Pons (tissue), 1 donor: ENCODE results near the gene HIRIP3.
"Not testable (repeated sequence)": the region's sequence is repeated elsewhere in the genome, so short reads cannot be mapped to it uniquely, and the experiment has no call there.

Experiments used
- DNase-seq: peaks from one replicate; pipeline ENCODE4 v3.0.0-alpha.2; 2016; ENCODE audit warnings: low spot score

The HIRIP3 gene

DNA sequence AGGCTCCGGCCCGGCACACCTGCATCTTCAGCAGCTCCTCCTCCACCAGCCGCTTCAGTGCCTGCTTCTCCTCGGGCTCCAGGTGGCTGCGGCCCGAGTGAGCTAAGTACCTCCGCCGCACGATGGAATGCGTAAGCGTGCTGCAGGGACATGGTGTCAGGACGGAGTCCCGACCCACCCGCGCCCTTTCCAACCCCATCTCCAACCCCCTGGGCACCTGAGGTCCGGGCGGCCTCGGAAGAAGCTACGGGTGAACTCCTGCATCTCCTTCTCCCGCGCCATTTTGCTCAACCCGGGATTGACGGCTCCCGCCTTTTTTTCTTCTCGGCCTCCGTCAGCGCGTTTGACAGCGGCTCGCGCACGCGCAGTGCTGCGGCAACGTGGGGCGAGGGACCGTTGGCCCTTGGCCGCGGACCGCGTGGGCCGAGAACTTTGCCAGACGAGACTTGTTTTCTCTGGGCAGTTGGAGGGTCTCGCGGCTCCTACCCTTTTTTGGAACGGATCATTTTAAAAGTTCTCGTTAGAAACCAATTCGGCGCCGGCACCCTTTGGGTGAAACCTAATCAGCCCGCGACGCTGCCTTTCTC lies at the start of gene HIRIP3:
HIRIP3 (minus strand) TSS at position 294 of the 587 bp plus-strand sequence; CDS start at position 282, 12 bp downstream.
- DNase-seq = peak; percentile 80

DNA sequence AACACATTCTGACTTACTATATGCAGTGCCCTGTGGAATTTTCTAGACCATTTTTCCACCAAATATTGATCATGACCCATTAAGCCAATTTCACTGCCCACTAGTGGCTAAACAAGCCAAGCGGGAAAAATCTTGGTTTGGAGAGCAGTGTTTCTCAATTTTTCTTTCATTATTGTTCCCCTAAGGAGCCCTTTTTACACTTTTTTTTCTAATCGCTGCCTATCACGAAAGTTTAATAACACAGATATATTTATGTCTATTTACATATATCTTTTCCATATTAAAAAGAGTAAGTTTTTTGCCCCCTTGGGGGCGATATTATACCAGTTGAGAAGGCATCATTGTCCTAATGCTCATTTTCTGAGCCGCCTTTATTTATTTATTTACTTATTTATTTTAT lies 46.4 kb upstream of the HIRIP3 start:
- DNase-seq = no peak

DNA sequence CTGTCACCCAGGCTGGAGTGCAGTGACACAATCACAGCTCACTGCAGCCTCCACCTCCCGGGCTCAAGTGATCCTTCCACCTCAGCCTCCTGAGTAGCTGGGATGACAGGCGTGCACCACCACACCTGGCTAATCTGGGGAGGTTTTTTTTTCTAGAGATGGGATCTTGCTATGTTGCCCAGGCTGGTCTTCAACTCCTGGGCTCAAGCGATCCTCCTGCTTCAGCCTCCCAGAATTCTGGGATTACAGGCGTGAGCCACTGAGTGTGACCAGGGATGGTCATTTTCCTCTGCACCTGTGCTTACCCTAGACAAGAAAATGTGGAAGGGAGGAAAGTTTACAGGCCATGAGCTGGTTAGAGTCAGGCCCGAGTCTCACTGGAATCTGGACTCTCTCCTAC lies 45.3 kb upstream of the HIRIP3 start:
- not testable (repeated sequence) for DNase-seq

DNA sequence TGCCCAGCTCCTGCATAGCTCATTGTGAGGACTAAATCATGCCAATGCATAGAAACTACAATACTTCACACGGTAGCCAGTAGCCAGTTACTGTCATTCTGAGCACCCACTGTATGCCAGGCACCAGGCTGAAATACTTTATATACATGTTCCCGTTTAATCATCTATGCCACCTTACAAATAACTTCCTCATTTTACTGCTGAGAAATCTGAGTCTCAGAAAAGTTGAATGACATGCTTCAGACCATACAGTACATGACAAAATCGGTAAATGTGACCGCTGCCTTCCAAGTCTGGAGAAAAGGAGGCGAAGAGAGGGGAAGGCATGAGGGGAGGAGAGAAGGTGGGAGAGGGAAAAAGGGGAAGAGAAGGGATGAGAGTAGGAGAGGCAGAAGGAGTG lies 44.8 kb upstream of the HIRIP3 start:
- no peak for DNase-seq

- no peak for DNase-seq
Observed at GRCh38 chr16:30033270-30033669, 37.9 kb upstream of the HIRIP3 start.

DNA sequence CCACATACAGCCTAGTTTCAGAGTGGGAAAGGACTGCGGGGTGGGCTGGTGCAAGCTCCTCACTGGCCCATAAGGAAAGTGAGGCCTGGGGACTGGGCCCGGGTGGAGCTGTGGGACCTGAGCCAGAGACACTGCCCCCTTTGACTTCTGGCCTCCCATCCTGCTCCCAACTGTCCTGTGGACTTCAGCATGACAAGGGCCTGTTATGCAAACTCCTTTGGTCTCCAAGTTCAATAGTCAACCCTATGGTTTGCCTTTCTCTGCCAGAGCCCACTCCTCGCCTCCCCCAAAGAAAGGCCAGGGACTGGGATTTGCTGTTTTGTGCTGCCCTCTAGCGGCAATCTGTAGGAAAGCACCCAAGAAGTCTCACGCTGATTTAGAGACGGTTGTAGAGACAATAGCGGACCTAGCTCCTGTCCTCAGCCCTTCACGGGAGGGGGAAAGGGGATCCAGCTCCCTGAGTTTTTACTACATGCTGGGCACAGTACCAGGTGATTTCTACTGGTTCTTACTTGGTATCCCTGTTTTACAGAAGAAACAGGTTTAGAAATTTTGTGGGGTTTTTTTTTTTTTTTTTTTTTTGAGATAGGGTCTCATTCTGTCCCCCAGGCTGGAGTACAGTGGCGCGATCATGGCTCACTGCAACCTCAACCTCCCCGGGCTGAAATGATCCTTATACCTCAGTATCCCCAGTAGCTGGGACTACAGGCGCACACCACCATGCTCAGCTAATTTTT lies 36.8 kb upstream of the HIRIP3 start:
- DNase-seq = peak; percentile 56

DNA sequence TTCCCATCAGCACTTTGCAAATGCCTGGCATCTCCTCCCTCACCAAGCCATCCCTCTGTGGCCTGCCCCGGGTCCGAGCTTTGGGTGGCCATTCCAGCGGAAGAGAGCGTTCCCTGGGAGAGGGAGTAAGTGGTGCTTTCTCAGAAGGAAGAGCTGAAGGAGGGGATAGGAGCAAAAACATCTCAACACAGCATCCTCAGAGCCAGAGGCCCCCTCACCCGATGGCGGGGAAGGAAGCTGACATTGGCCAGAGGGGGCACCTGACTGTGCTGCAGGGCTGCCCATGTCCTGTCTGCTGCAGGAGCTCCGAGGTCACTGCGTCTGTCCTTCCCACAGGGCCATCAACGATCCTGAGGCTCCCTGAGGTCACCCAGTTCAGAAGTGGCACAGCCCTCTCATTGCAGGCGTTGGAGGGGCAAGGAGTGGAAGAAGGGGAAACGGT lies 36.1 kb upstream of the HIRIP3 start:
- DNase-seq = no peak

GRCh38 chr16:30030841-30031413 lies 35.5 kb upstream of the HIRIP3 start, which contains the start of gene TLCD3B:
TSS of gene TLCD3B (minus strand) at chr16:30031271. CDS start at chr16:30030527, 744 bp downstream.
- no peak for DNase-seq

DNA sequence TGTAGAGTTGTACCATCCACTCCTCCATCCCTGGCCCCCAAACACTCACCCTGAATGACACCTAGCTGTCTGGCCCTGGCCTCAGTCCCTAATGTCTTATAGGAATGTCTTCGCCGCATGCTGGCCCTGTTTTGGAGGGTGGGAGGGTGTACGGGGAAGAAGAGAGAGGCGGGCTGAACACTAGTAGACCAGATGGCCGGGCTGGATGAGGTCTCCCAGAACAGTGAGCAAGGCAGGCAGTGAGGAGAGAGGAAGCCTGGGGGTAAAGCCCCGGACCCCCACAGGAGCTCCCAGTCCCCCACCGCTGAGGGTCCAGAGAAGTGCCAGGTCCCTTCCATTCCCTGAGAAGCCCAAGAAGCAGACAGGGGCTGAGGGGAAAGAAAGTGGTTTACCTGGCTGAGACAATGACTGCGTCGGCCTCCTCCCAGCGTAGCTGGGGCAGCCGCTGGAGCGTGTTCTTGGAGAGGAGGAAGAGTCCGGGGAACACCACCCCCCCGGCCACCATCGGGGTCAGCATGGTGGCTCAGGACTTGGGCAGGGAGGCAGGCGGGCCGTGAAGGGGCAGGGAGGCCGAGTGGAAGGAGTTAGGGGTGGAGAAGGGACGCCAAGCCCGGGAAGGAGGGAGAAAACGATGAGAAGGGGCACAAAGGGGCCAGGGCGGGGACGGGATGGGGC lies 34.7 kb upstream of the HIRIP3 start:
- no peak for DNase-seq

DNA sequence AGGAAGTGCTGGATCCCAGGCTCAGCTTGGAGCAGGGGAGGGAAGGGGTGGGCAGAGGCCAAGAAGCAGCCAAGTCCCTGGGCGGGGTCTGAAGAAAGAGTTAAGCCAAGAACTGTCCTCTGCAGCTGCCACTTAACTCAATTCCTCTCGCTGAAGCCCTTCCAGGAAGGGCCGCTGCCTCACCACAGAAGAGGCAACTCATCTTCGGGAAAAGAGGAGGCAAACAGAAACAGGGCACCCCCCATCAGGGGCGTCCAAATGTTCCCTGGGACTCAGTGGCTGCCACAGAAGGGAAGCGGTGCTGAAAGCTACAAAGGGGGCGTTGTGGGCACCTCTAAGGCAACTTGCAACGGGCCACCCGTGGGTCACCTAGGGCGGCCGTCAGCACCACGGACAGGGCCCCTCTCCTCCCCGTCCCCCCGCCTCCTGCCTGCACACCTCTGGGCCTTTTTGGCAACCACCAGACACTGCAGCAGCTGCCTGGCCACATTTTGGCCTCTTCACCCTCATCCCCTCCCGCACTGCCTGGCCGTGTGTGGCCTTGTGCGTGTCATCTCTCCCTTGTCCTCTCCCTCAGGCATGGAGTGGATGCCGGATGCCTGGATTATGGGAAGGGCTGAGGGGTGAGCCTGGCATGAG lies 33.1 kb upstream of the HIRIP3 start:
- no peak for DNase-seq

GRCh38 chr16:30027588-30028437 lies 32.4 kb upstream of the HIRIP3 start:
- DNase-seq = no peak

- DNase-seq = no peak
Observed at GRCh38 chr16:30026449-30026848, 31.0 kb upstream of the HIRIP3 start.

GRCh38 chr16:30025574-30025973 lies 30.2 kb upstream of the HIRIP3 start:
- DNase-seq = no peak

GRCh38 chr16:30025156-30025555 lies 29.7 kb upstream of the HIRIP3 start:
- no peak for DNase-seq

GRCh38 chr16:30024451-30024850 lies 29.0 kb upstream of the HIRIP3 start:
- no peak for DNase-seq

- no peak for DNase-seq
Observed at GRCh38 chr16:30023586-30023985, 28.2 kb upstream of the HIRIP3 start.

DNA sequence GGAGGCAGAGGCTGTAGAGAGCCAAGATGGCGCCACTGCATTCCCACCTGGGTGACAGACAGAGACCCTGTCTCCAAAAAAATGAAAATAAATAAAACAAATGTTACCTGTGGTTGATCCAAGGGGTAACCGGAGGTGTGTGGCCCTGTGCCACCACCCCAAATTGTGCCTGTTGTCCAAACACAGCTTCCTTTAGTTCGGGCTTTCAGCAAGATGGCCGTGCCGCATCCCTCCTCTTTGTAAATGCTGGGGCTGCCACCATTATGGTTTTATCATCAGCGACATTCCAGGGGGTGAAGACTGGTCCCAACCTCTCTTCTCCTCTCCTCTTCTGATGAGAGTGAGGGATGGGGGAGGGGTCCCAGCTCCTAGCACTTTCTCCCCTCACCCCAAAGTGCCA lies 27.5 kb upstream of the HIRIP3 start, which contains the start of gene C16orf92:
C16orf92 (plus strand) TSS at position 312 of the 400 bp plus-strand sequence. CDS start 143 bp downstream, outside the sequence.
- DNase-seq = no peak

DNA sequence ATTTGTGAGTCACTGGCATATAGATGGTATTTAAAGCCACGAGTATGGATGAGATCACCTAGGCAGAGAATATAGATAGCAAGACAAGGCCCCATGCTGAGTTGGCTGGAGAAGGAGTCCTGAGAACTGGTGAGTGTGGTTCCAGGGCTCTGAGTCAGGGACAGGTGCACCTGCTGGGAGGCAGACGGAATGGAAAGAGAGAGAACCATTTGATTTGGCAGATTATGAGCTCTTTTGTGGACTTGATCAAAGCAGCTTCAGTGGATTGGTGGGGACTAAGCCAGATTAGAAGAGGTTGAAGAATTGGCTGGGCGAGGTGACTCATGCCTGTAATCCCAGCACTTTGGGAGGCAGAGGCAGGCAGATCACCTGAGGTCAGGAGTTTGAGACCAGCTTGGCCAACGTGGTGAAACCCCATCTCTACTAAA lies 23.3 kb upstream of the HIRIP3 start:
- no peak for DNase-seq

- DNase-seq = not testable (repeated sequence)
Observed at GRCh38 chr16:30017937-30018336, 22.5 kb upstream of the HIRIP3 start.

DNA sequence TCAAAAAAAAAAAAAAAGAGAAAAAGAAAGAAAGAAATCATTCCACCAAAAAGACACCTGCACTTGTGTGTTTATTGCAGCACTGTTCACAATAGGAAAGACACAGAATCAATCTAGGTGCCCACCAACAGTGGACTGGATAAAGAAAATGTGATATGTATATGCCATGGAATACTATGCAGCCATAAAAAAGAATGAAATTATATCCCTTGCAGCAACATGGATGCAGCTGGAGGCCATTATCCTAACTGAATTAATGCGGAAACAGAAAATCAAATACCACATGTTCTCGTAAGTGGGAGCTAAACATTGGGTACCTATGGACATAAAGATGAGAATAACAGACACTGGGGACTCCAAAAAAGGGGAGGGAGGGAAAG lies 21.9 kb upstream of the HIRIP3 start:
- no peak for DNase-seq
